Stimulated activated CD8-positive, alpha-beta memory T cell treated with anti-CD3 and anti-CD28 coated beads, Interleukin-2, amount 100 ng/mL, for 1 hour (primary cell): ENCODE data around the gene MUC13.

Experiments used
- DNase-seq, 2 donors: peaks; one replicate each; pipeline ENCODE4 v3.0.0-alpha.2; 2020; ENCODE audit warnings: low read depth in 2 of 2

MUC13 gene

DNA sequence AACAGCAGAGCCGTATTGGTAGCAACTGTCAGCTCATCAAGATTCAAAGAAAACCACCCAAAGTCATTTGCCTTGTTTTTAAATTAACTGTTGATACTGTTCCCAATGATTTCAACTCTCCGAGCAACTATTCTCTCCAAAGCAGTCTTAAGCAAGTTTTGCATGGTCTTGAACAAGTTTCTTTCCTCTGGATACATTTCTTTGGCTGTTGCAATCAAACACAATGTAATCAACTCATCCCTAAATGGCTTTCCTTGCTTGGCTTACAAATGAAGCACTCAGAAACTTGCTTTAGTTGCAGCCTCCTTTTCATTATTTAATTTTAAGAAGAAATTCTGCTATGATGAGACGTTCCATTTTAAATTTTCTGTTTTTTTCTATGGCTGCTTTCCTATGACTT lies 15.5 kb upstream of the MUC13 start:
- no peak for DNase-seq

DNA sequence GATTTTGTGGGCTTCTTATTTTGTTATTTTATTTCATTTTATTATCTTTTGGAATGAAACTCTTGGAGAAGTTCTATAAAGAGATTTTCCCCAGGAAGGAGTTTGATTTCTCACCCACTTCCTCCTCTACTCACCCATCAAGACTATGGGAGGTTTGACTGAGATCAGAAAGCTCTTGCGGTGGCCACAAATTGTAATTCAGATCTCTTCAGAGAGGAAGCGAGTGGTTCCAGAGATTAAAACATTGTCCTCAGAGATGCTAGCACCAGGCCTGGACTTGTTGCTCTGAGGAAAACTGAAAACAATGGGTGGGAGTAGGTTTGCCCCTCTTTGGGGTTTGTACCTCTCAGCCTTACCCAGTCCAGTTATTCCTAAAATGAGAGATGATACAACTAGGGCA lies 8.1 kb upstream of the MUC13 start:
- no peak for DNase-seq

DNA sequence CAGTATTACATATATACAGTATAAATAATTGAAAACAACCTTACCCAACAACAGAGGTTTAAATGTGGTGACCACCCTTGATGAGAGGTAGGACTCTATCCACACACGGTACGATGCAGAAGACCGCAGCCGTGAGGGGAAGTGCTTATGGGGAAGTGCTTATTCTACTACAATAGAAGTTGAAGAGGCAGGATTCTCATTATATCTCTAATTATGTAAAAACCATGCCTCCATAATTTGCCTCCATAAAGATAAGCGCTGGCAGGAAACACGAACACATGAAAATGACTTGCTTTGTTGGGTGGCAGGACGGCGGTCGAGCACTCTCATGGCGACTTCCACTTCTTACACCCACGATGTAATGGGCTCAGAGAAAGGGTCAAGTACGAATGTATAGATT lies 7.2 kb upstream of the MUC13 start:
- no peak for DNase-seq

DNA sequence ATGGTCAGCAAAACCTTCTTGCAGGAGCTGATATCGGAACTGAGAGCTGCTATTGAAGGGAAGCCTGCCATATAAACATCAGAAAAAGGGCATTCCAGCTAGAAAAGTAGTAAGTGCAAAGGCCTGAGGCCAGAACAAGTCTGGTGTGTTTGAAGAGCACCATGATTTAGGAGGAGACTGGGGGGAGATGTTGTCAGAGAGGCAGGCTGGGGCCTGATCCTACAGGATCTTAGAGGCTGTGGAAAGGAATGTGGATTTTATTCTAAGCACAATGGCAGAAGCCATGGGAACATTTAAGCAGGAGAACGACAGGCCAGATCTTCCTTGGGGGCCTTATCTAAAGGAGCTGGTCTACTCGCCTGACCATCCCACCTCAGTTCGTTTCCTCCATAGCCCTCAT lies 5.1 kb upstream of the MUC13 start:
- no peak for DNase-seq

DNA sequence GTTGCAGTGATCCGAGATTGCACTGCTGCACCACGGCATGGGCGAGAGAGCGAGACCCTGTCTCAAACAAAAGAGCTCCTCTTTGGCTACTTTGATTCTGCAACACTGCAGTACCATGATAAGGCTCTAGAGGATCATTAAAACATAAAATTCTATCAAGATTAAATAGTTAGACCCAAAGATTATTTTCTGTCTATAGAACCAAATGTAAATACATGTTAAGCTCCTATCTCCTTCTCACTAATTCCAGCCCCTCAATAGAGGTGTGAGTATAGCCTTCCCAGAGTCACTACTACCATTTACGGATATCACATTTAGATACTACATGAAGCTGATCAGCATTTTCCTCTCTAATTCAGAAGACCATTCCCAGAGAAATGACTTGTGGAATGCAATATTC lies 4.3 kb upstream of the MUC13 start:
- DNase-seq: no peak

DNA sequence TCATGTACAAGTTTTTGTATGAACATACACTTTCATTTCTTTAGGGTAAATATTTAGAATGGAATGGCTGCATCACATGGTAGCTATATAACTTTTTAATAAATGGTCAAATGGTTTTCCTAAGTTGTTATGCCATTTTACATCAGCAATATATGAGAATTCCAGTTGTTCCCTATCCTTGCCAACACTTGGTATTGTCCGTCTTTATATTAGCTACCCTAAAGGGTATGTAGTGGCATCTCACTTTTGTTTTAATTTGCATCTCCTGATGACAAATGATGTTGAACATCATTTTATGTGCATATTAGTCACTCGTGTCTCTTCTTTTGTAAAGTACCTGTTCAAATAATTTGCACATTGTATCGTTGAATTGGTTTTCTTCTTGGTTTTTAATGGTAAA lies 2.5 kb upstream of the MUC13 start:
- DNase-seq: no peak

DNA sequence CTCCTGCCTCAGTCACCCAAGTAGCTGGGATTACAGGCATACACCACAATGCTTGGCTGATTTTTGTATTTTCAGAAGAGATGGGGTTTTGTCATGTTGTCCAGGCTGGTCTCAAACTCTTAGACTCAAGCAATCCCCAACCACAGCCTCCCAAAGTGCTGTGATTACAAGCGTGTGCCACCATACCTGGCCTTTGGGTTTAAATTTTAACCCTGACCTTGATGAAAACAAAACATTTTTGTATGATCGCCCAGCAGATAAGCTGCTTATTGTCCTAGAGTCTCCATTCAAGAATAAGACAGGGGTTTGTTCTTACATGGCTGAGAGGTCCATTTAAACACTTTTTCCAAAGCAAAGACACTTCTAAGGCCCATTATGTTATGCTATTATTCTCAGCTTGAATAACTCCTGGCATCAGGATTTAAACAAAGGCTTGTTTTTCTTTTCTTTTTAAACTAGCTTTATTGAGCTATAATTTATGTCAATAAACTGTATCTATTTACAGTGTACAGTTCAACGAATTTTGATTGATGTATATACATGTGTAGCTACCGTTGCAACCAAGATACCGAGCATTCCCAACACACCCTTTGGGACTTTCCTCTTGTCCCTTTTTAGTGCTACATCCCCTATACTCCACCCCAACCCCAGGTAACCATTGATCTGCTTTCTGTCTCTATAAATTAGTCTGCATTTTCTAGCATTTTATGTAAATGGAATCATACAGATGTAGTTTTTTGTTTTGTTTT lies 1.4 kb upstream of the MUC13 start:
- no peak for DNase-seq

DNA sequence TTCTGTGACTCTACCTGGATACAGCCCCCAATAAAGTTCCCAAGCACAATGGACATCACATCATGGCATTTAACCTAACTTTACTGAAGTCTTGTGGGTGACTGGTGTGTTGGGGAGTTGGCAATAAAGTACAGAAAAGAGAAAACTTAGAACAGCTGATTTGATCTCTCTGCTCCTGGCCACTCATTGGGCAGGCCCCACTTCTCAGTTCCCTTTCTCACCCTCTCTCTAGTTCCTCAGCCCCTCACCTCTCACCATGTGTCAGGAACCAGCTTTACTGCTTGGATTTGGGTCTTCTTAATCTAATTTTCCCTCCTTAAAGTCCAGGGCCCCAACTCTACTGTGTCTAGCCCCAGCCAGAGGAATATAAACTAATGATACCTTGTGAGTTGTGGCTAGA lies 713 bp upstream of the MUC13 start:
- DNase-seq: no peak

DNA sequence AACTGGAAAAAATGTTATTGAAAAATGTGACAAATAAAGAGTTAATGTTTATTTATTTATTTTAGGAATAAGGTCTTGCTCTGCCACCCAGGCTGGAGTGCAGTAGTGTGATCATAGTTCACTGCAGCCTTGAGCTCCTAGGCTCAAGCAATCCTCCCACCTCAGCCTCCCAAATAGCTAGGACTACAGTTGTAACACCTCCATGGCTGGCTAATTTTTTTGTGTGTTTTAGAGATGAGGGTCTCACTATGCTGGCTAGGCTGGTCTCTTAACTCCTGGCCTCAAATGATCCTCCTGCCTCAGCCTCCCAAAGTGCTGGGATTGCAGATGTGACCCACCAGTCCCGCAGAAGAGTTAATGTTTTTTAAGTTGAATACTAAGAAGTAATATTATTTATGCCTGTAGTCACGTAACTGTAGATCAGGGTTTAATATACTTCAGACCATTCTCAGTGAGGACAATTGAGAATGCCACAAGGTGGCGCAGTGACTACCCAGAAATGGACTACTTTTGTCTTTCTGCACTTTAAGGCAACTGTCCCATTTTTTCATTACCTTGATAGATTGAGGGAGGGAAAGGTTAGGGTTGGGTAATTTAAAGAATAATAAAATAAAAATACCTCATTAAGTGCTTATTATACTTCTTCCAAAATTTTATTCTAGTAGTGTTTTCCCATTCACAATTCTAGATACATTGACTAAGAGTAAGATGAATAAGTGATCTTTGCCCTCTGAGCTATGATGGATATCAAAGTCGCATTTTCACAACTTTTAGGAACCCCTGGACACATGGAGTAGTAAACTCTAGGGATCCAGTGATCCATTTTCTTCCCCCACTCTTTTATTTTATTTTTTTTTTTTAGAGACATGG lies 6.0 kb downstream of the MUC13 start:
- DNase-seq: peak; percentile 20 to 37

DNA sequence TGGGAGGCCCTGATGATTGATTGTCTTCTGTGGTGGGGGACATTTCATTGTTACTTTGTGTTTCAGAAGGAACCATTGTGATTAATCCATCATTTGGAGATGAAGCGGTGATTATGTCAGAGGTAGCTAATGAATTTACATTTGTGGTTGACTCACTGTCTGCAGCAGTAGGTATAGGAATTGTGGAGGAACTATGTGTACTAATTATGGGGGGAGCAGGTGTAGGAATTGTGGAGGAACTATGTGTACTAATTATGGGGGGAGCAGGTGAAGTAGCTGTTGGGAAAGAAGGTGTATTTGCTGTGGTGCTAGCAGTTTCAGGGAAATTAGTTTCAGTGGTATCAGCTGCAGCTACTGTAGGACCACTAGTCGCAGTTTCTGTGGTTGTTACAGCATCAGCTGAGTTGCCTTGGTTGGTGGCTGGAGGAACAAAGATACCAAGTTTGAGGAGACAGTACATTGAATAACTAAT lies 6.9 kb downstream of the MUC13 start:
- DNase-seq: no peak

DNA sequence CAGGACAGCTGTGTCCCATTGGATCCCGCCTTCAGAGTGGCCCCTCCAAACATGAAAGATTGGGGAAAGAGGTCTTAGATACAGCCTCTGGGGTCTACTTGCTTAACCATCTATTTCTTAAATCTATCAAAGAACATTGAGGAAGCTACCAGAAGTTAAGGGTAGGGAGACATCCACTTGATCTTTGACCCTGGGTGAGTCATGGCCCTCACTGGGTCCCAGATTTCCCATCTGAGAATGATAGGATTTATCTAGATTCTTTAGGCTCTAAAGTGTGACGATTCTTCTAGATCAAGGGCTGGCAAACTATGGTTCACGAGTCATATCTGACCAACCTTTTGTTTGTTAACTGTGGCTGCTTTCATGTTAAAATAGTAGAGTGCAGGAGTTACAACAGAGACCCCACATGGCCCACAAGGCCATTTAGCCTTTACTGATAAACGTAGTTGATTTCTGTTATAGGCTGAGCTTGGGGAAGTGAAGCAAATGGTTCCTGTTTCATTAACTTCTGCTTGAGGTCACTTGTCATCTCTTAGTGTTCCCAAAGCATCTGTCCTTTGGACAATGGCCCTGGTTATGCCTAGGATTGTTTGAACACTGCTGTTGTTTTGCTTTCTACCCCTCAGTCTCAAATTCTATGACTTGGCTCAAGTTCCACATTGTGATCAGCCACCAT lies 8.0 kb downstream of the MUC13 start:
- no peak for DNase-seq

DNA sequence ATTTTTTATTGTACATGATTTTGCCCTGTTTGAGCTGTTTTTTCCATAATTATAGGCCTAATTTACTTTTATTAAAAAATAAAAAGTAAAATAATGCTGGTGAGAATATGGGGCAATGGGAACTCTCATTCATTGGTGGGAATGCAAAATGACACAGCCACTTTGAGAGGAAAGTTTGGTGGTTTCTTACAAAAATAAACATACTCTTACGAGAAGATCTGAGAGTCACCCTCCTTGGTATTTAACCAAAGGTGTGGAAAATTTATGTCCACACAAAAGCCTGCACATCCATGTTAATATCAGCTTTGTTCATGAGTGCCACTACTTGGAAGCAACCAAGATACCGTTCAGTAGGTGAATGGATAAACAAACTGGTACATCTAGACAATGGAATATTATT lies 9.8 kb downstream of the MUC13 start:
- DNase-seq: no peak

DNA sequence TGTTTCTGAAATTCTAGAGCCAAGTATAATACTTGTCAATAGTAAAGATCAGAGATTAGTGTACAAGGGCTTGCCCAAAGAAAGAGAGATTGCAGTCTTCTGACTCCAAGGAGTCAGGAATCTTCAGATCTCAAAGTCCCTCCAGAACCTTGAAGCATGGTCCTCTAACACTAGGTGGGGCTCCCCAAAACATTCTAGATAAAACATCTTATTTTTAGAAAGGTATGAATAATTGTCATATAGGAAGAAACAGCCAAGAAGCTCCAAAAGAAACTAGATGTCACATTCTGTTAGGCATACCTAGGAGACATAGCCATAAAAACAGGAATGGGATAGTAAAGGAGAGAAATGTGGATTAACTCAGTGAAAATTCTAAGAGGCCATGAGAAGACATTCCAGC lies 10.7 kb downstream of the MUC13 start:
- DNase-seq: no peak

DNA sequence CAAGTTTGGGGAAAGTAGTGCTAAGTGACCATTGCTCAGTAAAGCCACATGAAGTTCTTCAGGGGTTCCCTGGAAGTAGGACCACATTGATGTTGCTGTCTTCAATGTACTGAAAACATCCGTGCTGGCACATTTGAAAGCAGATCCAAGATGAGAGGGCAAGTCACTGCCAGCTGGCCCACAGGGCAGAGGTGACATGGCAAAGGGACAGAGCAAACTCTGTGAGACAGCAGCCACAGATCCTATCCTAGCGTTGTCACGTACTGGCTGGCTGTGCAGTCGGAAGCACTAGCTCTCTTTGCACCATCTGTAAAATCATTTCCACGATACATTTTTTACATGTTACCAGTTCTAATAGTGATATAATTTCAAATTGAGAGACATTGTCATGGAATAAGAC lies 13.8 kb downstream of the MUC13 start:
- DNase-seq: no peak

DNA sequence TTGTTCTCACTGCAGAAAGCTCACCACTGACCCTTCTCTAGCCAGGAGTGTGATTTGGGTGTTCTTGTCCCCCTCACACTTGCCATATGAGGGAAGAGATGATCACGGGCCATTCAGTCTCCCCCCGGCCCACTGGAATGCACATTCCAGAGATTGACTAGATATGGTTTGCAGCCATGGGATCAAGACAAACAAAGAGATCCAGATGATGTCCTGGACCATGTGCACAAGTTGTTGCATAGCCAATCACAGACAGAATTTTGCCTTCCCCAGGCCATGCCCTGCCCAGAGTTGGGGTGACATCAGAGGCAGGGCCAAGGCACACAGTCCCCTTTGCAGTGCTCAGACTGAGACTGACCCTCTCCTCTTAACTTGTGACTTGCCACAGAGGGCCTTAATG lies 14.8 kb downstream of the MUC13 start:
- no peak for DNase-seq

DNA sequence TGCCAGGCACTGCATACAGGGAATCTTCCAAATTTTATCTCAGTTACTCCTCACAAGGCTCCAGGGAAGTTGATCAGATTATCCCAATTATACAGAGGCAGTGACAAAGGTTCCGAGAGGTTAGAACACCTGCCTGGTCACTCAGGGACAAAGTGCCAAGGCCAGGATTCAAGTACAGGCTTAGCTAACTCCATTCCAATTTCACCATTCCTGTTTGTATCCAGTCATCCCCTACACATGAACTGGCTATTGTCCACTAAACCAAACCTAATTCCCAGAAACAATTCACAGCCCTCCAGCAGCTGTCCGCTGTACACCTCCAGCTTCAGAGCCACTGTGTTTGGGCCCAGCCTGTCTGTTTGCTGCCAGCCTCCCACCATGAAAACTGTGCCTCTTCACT lies 16.0 kb downstream of the MUC13 start:
- DNase-seq: no peak

DNA sequence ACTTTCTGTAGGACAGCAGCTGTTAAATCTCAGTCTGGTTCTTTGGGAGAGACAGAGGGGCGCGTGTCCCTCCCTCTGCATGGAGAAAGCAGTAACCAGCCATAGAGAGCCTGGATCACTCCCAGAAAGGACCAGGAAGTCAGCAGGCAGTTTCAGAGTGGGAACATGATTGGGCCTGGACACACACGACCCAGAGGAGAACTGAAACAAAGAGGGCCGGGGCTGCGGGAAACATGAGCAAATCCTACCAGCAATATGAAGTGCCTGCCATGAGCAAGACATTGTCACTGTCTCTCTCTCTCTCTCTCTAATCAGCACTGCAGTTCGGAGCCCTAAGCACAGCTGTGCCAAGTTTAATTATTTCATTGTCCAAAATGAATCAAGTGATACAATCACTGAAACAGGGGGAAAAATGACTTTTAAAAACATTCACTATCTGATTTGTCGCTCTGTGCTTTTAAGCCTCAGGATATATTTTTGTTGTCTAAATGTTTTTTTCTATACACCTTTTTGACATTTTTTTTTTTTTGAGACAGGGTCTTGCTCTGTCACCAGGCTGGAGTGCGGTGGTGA lies 17.6 kb downstream of the MUC13 start:
- no peak for DNase-seq

DNA sequence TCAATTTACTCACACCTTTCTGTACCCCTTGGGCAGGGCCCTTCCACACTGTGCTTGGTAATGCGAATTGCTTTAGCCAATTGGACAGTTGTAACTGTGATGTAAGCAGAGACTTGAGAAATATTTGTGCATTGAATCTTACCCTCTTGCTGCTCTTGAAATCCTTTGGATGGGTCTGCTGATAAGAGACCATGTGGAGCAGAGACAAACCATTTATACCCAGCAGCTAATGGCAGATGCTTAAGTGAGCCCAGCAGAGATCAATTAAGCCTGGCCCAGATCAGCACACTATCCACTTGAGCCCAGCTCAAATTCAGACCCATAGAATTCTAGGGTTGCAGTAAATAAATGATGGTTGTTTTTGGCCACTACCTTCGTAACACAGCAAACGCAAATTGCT lies 19.3 kb downstream of the MUC13 start:
- DNase-seq: no peak

DNA sequence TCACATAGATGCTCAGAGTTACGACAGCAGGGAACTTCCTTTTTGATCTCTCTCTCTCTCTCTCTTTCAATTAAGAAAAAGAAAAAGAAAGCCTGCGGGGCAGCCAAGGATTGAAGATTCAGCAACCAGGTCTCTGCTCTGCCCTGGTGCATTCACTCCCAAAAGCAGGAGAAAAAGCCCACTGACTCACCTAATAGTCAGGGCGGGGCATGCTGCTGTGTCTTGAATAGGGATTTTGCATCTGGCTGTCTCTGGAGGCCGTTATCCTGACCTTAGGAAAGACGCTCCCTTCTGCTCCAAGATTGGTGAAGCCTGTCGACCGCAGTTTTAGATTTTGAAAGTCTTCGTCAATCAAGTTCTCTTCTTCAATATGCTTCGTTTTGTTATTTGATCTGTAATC lies 26.6 kb downstream of the MUC13 start:
- DNase-seq: no peak

DNA sequence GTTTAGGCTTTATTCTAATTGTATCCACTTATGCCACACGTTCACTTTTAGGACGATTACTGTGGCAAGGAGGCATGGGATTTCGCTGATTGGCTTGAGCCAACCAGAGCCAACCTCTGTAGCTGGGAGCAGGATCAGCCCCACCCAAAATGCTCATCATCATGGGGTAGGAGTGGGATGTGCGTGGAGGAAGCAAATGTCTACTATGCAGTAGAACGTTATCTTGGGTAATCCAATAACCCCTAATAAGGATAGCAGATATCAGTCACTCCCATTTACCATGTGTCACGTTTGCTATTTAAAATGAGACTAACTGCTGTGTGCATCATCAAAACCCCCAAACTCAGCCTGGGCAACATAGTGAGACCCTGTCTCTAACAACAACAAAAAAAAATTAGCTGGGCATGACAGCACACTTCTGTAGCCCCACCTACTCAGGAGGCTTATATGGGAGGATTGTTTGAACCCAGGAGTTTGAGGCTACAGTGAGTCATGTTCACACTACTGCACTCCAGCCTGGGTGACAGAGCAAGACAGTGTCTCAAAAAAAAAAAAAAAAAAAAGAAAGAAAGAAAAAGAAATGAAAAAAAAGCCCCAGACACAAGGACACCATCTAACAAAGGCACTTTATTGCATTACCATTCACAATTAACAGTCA lies 29.6 kb downstream of the MUC13 start:
- DNase-seq: no peak

DNA sequence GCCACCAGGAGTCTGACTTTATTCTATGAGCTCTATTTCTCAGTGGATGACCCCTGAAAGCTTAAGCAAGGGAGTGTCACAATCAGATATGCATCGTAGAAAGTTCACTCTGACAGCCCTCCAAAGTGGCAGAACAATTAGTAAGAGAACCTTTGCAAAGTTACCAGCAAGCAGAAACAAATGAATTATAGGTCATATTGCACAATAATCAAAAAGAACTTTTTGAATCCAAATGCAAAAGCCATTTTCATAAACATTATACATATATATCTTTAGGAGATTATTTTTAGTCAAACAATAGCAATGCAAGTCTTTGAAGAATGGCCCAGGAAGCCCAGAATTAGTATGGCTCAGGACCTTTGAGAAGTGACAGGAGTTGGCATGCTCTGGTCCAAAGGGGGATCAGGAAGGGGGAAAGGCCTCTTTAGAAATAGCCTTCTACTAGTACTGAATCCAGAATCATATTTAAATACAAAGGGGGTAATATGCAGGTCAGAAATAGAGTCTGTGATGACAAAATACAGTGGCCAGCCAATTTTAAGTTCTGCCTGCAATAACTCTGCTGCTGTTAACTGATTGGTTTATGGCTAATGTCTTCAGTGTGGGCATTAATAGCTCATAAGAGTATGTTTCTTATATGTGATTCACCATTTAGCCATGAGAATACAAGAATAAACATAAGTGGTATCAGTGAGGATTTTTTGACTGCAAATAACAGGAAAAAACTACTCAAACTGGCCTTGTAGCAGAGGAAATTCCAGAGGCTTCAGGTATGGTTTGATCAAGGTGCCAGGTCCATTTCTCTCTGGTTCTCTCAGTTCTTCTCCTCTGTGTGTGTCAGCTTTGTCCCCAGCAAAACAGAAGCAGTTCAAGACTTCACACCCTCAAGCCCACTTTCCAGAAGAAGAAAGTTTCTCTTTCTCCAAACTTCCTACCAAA lies 30.4 kb downstream of the MUC13 start:
- no peak for DNase-seq
